B cell (primary cell): Measurements from ENCODE around the gene TMSB15C.

Experiments
- CTCF ChIP-seq: fragments of 200-600 bp; IDR thresholded peaks from one replicate; pipeline ENCODE4 v1.8.0; 2022; ENCODE audit warnings: antibody characterized with exemption, mild to moderate bottlenecking
- EZH2 ChIP-seq: IDR thresholded peaks from 2 replicates; pipeline ENCODE4 v1.6.1; 2012; ENCODE audit warnings: borderline replicate concordance, low read depth, mild to moderate bottlenecking, moderate library complexity, low read length; ENCODE audit not compliant: insufficient read depth, poor library complexity, severe bottlenecking

GRCh38 chrX:104045642-104046041 lies 30.4 kb downstream of the TMSB15C start:
- no peak for TF ChIP-seq CTCF
- no peak for TF ChIP-seq EZH2
